ENCODE data around the gene SEMA6A.
A peak's percentile ranks its signal among the peaks of the same experiment; 100 is the strongest.
"Not testable (repeated sequence)": the region's sequence is repeated elsewhere in the genome, so short reads cannot be mapped to it uniquely, and the experiment has no call there.

The SEMA6A gene

GRCh38 chr5:116557669-116558271 lies 16.9 kb downstream of the SEMA6A start:
- no peak overlapping the region for H3K4me3 ChIP-seq (ENCODE audit: low read depth, low read length)
- in situ Hi-C loops (cut with HindIII; ENCODE audit: low sequenced_read_pairs): no loop called here
- no peak for DNase-seq (ENCODE audit: low read depth)
- peak; percentile 74 for TF ChIP-seq CTCF (IDR thresholded peaks at IDR 0.05; ENCODE audit: low read depth, low read length, missing control alignments)

GRCh38 chr5:116554764-116555163 lies 19.9 kb downstream of the SEMA6A start:
- H3K4me3 ChIP-seq (ENCODE audit: low read depth, low read length): no peak overlapping the region
- no peak for TF ChIP-seq CTCF (IDR thresholded peaks at IDR 0.05; ENCODE audit: low read depth, low read length, missing control alignments)
- DNase-seq (ENCODE audit: low read depth): no peak
- in situ Hi-C loops (cut with HindIII; ENCODE audit: low sequenced_read_pairs): no loop called here

- no peak for TF ChIP-seq CTCF (IDR thresholded peaks at IDR 0.05; ENCODE audit: low read depth, low read length, missing control alignments)
- H3K4me3 ChIP-seq (ENCODE audit: low read depth, low read length): no peak overlapping the region
- in situ Hi-C loops (cut with HindIII; ENCODE audit: low sequenced_read_pairs): no loop called here
- DNase-seq (ENCODE audit: low read depth): no peak
These were observed 21.3 kb downstream of the SEMA6A start for GRCh38 chr5:116553366-116553765.

GRCh38 chr5:116550082-116550481 lies 24.5 kb downstream of the SEMA6A start:
- no peak for DNase-seq (ENCODE audit: low read depth)
- no peak for TF ChIP-seq CTCF (IDR thresholded peaks at IDR 0.05; ENCODE audit: low read depth, low read length, missing control alignments)
- in situ Hi-C loops (cut with HindIII; ENCODE audit: low sequenced_read_pairs): no loop called here
- H3K4me3 ChIP-seq (ENCODE audit: low read depth, low read length): no peak overlapping the region

GRCh38 chr5:116546743-116547124 lies 27.9 kb downstream of the SEMA6A start:
- TF ChIP-seq CTCF (IDR thresholded peaks at IDR 0.05; ENCODE audit: low read depth, low read length, missing control alignments): no peak
- DNase-seq (ENCODE audit: low read depth): no peak
- in situ Hi-C loops (cut with HindIII; ENCODE audit: low sequenced_read_pairs): no loop called here
- no peak overlapping the region for H3K4me3 ChIP-seq (ENCODE audit: low read depth, low read length)

GRCh38 chr5:116546033-116546742 lies 28.4 kb downstream of the SEMA6A start:
- no peak for DNase-seq (ENCODE audit: low read depth)
- in situ Hi-C loops (cut with HindIII; ENCODE audit: low sequenced_read_pairs): no loop called here
- TF ChIP-seq CTCF (IDR thresholded peaks at IDR 0.05; ENCODE audit: low read depth, low read length, missing control alignments): no peak

GRCh38 chr5:116545465-116545864 lies 29.2 kb downstream of the SEMA6A start:
- H3K4me3 ChIP-seq (ENCODE audit: low read depth, low read length): not testable (repeated sequence)

More at GRCh38 chr5:116546033-116546742, 28.4 kb downstream of the SEMA6A start:
- H3K4me3 ChIP-seq (ENCODE audit: low read depth, low read length): no peak overlapping the region

More at GRCh38 chr5:116545465-116545864, 29.2 kb downstream of the SEMA6A start:
- DNase-seq (ENCODE audit: low read depth); in situ Hi-C loops (cut with HindIII; ENCODE audit: low sequenced_read_pairs): not testable (repeated sequence)

Data from astrocyte of the cerebellum (primary cell).